Skeletal muscle cell (primary cell): ENCODE results near the gene ADAM15.

Experiments used
- DNase-seq: peaks from one replicate; pipeline ENCODE4 v3.0.0-alpha.2; 2010; ENCODE audit warnings: low read depth
- H3K4me3 ChIP-seq: 2 replicates; pipeline ENCODE4 v1.5.1; 2011; ENCODE audit warnings: low read depth, mild to moderate bottlenecking, control low read depth, low read length, moderate library complexity

The ADAM15 gene

DNA sequence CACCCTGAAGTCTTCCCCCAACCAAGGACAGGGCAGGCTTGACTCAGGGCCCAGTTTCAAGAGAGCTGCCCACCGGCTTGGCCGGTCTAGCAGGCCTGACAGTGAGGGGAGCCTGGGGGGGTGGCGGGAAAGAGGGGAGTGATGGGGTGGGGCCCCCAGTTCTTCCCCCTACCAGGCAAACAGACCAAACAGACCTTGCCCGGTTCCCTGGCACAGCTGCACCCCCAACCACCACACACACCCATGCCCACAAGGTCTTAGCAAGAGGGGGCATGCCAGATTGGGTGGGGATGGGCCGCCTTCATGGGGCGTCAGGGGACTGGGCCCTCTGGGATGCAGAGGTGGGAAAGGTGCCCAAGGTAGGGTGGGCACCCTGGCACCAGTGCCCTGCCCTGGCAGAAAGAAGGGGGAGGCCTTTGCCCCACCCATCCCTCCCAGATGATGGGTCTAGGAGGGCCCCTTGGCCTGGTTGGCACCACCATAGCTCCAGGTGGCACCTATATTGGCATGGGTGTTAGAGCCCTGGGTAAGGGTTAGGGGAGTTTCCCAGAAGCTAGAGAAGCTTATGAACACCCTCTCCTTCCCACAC lies 39.6 kb upstream of the ADAM15 start:
- no peak overlapping the region for H3K4me3 ChIP-seq

DNA sequence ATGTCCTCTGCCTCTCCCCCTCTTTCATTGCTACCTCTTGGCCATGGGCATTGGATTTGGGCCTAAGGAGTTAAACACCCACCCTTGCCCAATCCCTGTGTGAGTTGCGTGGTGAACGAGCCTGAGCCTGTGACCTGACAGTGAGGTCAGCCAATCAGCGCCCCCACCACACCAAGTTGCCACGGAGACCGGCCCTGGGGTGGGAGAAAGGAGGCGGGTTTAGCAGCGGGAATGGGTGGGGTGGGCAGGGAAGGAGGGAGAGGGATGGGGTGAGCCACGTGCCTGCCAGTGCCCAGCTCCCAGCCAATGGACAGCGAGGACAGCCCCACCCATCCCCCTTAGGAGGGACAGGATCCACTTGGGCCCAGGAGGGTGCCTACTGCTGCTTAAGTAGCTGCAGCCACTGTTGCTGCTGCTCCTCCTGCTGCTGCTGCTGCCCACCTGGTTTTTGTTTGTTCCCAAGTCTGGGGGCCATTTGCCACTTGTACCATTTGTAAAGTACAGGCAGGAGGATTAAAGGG lies 39.0 kb upstream of the ADAM15 start:
- DNase-seq, result no peak
- H3K4me3 ChIP-seq, result no peak overlapping the region

More for the DNA sequence above, 39.6 kb upstream of the ADAM15 start:
- DNase-seq, result no peak

- H3K4me3 ChIP-seq, result no peak overlapping the region
- no peak for DNase-seq
These were observed 38.1 kb upstream of the ADAM15 start for GRCh38 chr1:155012776-155013602.

GRCh38 chr1:155013632-155014031 lies 37.5 kb upstream of the ADAM15 start:
- DNase-seq, result no peak
- no peak overlapping the region for H3K4me3 ChIP-seq

DNA sequence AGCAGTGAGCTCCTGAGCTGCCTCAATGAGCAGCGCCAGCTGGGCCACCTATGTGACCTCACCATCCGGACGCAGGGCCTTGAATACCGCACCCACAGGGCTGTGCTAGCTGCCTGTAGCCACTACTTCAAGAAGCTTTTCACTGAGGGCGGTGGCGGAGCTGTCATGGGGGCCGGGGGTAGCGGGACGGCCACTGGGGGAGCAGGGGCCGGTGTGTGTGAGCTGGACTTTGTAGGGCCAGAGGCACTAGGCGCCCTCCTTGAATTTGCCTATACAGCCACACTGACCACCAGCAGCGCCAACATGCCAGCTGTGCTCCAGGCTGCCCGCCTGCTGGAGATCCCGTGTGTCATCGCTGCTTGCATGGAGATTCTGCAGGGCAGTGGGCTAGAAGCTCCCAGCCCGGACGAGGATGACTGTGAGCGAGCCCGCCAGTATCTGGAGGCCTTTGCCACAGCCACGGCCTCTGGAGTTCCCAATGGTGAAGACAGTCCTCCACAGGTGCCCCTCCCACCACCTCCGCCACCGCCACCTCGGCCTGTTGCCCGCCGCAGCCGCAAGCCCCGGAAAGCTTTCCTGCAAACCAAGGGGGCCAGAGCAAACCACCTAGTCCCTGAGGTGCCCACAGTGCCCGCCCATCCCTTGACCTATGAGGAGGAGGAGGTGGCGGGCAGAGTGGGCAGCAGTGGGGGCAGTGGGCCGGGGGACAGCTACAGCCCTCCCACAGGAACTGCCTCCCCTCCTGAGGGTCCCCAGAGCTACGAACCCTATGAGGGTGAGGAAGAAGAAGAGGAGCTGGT lies 36.2 kb upstream of the ADAM15 start:
- no peak overlapping the region for H3K4me3 ChIP-seq
- DNase-seq, result no peak

GRCh38 chr1:155015527-155016230 lies 35.4 kb upstream of the ADAM15 start:
- no peak overlapping the region for H3K4me3 ChIP-seq
- DNase-seq, result no peak

GRCh38 chr1:155016231-155016831 lies 34.8 kb upstream of the ADAM15 start:
- no peak for DNase-seq
- no peak overlapping the region for H3K4me3 ChIP-seq

DNA sequence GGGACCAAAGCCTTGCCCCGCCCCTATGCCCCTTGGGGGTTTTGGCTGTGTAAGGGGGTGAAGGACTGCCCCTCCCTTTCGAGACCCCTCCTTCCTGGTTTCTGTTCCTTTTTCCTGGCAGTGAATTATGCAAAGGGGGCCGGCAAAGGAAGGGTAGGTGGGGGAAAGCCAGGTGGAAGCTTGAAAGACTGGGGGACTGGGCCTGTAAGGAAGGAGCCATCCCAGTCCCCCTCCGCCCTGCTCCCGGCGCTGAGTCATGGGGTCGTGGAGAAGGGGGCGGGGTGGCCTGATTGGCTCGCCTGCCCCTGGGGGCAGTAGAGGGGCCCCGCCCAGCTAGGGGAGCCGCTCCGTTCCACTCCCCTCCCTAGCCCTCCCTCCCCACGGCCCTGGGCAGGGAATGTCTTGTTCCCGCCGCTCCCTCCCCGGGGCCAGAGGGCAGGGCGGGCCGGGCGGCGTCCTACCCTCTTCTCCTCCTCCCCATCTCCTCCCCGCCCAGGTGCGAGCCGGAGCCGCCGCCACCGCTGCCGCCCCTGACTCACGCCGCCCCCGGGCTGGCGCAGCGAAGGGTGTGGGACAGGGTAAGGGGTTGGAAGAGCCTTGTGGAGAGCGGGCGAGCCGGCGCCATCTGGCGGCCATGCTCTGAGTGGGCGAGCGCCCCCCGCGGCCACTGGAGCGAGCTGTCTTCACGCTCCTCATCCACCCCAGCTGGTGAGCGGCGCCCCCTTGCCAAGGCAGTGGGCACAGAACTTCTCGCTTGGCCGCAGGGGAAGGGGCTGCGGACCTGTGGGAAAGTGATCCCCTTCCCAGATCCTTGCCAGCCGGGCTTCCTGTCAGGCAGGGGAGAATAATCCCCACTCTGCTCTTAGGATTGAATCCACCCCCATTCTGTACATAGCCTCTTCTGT lies 33.8 kb upstream of the ADAM15 start:
- peak overlapping the region; percentile 31 for H3K4me3 ChIP-seq
- peak; percentile 82 for DNase-seq

- peak overlapping the region; percentile 31 for H3K4me3 ChIP-seq
- no peak for DNase-seq
These were observed 33.2 kb upstream of the ADAM15 start for GRCh38 chr1:155017946-155018316.

DNA sequence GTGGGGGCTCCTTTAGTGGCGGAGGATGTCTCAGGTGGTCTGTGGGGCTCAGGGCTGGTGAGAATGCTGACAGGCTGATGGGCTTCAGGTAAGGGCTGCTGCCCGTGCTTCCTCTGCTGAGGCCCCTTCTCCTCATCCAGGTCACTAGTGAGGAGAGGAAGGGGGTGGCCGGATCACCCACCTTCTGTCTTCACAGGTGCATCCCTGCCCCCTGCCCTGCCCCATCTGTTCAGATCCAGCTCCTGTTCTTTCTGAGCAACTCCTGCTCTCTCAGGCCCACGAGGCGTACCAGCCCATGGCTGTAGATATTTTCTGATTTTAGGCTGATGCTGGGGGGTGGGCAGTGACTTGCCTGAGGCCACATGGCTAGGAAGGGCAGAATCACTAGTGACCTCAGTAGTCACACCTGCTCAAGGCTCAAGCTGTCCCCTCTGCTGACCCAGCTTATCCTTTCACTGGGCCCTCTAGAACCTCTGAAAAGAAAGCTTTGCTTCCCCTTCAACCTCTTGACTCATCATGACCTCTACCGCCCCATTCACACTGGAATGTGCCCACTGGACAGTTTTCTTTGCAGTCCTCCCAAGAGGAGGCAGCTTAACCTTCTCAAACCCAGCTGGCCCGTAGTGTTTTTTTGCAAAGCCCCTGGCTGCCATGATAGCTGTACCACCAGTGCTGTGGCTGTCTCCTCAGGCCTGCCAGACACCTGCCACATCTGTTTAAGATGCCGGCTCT lies 32.3 kb upstream of the ADAM15 start:
- no peak overlapping the region for H3K4me3 ChIP-seq
- DNase-seq, result no peak

DNA sequence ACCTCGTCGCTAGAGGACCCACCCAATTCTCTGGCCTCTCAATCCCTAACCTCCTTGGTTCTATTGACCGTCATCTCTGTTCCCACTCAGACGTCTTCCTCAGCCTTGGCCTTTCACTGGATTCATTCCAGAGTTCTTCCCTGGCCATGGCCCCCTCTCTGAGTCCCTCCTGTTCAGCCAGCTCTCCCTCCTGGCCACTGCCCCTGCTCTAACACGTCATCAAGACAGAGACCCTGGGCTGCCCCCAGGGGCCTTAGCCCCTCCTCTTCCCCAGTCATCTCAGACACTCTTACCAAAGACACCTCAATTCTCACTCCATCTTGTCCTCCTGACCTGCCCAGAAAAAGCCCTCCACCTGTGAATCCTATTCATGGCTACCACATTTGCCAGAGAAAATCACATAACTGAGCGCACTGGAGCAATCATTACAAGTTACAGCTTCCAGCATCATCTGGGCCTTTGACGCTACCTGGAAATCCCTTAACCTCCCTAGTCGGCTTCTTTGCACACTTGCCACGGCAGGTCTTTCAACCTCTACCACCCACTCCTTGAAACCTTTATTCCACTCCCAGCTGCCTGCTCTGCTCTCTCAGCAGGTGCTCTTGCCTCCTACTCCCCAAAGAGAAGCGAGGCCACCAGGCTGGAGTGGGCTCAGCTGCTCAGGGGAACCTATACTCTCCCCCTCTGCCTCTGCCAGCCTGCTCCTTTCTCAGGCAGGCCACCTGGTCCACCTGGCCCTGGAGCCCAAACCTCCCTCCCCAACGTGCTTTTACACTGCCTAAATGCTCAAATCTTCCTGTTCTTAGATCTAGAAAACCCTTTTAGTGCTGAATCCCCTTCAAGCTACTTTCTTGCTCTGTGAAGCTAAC lies 31.5 kb upstream of the ADAM15 start:
- no peak overlapping the region for H3K4me3 ChIP-seq
- no peak for DNase-seq

- H3K4me3 ChIP-seq, result no peak overlapping the region
- DNase-seq, result no peak
These were observed 28.8 kb upstream of the ADAM15 start for GRCh38 chr1:155022136-155022926.

DNA sequence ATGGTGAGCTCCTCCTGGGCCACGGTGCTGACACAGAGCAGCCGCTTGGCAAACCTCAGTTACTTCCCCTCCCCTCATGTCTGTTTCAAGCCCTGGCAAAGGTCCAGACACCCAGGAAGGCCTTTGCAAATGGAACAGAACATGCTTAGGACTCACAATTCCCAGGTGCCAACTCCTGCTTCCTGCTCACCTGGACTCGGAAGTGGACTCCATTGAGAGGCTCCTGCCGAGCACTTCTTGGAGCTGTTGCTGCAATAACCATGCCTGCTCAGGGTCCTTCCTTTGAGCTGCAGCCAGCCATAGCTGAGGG lies 28.2 kb upstream of the ADAM15 start:
- DNase-seq, result no peak
- no peak overlapping the region for H3K4me3 ChIP-seq

- H3K4me3 ChIP-seq, result no peak overlapping the region
- no peak for DNase-seq
These were observed 27.5 kb upstream of the ADAM15 start for GRCh38 chr1:155023627-155024026.

GRCh38 chr1:155024315-155024714 lies 26.8 kb upstream of the ADAM15 start:
- no peak for DNase-seq
- H3K4me3 ChIP-seq, result no peak overlapping the region

DNA sequence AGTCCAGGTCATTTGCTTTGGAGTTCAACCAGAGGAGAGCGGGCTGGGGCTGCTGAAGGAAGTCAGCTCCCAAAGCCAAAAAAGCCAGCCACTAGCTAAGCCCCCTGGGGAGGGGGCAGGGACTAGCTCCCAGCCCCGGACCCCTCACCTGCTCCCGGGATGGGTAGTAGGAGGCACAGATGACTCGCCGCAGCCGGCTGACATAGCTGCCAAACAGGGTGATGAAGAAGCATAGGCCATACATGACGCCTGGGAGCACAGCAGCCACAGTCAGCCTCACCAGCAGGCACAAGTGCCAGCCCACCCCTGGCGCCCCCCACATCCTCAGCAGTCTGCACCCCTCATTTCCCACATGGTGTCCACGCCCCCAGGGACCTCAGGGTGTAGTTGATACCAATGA lies 25.0 kb upstream of the ADAM15 start:
- H3K4me3 ChIP-seq, result no peak overlapping the region
- DNase-seq, result no peak
